Right ventricle myocardium inferior (tissue), 1 donor: Measurements from ENCODE around the gene MFSD11. TPM values are rescaled to one million over a fixed set of nuclear protein-coding genes. Genes with fewer than 3 reads are reported as not detected.
"Not testable (repeated sequence)": the region's sequence is repeated elsewhere in the genome, so short reads cannot be mapped to it uniquely, and the experiment has no call there.

Experiments
- ATAC-seq: fragments of 200-7000 bp; cut with Tn5 transposase; one replicate; pipeline ENCODE4 v1.9.1; 2020; ENCODE audit warnings: mild to moderate bottlenecking, moderate library complexity
- DNase-seq: peaks from one replicate; pipeline ENCODE4 v3.0.0; 2021; ENCODE audit errors: missing footprints
- intact Hi-C: fragments of 100-400 bp; cut with DNase I; formaldehyde crosslinking; loops from one replicate; pipeline ENCODE4 v1.11.0; 2022
- total RNA-seq: library from RNA; stranded (reverse); fragmentation: NEBNext Ultra II Directional; extraction: Animal tissue kit (Norgen Biotek cat#: 25700); gene quantifications from one replicate; pipeline ENCODE4 v1.2.1, GENCODE V29; 2021
- donor health status: DM: no; HTN: yes; CAD: no; lungs with severe emphysema.

Gene MFSD11
- total RNA-seq, 1 donor from 2014 or later = 20.8 TPM

GRCh38 chr17:76721463-76721862, 16.5 kb upstream of the MFSD11 start:
- ATAC-seq (no peak), DNase-seq (no peak)
- intact Hi-C loops = no loop called here

DNA sequence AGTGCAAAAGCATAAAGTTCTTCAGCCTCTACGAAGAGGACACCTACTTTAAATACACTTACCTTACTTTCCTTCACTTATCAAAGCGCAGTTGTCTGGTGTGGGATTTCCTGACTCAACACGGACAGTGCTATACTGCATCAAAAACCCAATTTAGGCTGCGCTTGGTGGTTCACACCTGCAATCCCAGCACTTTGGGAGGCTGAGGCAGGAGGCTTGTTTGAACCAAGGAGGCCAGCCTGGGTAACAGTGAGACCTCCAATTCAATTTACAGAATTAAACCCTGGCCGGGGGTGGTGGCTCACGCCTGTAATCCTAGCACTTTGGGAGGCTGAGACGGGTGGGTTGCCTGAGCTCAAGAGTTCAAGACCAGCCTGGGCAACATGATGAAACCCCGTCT, 15.6 kb upstream of the MFSD11 start:
- no peak for DNase-seq
- no peak for ATAC-seq
- intact Hi-C loops = no loop called here

GRCh38 chr17:76722977-76723376, 14.9 kb upstream of the MFSD11 start:
- ATAC-seq, DNase-seq, intact Hi-C loops: not testable (repeated sequence)

DNA sequence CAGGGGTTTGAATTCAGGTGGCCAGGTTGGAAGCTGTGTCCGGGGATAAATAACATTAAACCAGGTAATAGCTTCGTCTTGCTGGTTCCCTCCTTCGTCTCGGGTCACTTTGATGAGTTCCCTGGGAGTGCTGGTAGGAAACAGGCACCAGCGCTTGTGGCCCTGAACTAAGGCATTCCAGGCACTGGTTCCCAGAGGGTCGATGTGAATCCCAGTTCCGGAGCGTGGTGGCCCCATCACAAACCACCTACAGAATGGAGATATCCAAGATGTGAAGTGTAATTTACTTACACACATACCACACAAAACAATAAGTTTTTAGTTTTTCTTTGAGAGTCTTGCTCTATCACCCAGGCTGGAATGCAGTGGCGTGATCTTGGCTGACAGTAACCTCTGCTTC, 14.1 kb upstream of the MFSD11 start:
- DNase-seq (no peak), ATAC-seq (no peak)
- intact Hi-C loops = no loop called here

- DNase-seq (peak; percentile 88), ATAC-seq (peak; percentile 47)
- intact Hi-C loops = loop anchor here (1.0 kb wide), 1 partner anchor 12 kb away; the partner anchor contains the start of gene SRSF2
Measured at GRCh38 chr17:76725580-76726230, 12.2 kb upstream of the MFSD11 start.

DNA sequence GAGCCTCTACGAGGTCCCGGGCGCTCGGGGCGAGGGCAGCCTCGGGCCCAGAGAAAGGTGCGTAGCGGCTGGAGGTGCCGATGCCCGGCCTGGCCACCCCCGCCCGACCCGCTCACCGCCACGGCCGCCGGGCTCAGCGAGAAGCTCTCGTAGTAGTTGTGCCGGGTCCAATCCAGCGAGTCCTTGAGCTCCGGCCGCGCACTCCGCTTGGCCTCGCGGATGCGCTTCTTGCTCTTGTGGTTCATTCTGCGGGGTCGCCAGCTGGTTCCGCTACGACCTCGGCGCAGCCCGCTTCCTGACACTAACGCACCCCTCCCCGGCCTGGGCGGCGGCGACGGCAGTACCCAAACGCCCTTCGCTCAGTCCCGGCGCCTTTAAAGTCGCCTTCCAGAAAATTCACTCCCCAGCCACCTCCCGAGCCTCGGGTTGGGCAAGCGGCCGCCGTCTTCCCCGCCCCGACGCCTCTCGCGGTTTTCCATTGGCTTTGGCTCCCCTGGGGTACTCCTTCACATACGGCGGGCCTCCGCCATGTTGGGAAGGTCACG, 11.6 kb upstream of the MFSD11 start, which contains the start of gene JMJD6:
TSS of gene JMJD6 (minus strand) at position 376 of the 545 bp plus-strand sequence. CDS start at position 245, 131 bp downstream.
- DNase-seq = peak; percentile 97
- intact Hi-C loops = loop anchor here (1.0 kb wide), 1 partner anchor 11 kb away; the partner anchor contains the start of gene SRSF2
- peak; percentile 96 for ATAC-seq

GRCh38 chr17:76726776-76727718, 10.9 kb upstream of the MFSD11 start, which contains the start of gene METTL23:
METTL23 (plus strand) TSS chr17:76726839; CDS start chr17:76729711, 2,872 bp downstream.
- peak; percentile 89 for DNase-seq
- intact Hi-C loops = loop anchor here (1.0 kb wide), 1 partner anchor 10 kb away; the partner anchor contains the start of gene SRSF2
- peak; percentile 63 for ATAC-seq

GRCh38 chr17:76727745-76728456, 10.0 kb upstream of the MFSD11 start:
- DNase-seq (no peak), ATAC-seq (no peak)
- intact Hi-C loops = no loop called here

DNA sequence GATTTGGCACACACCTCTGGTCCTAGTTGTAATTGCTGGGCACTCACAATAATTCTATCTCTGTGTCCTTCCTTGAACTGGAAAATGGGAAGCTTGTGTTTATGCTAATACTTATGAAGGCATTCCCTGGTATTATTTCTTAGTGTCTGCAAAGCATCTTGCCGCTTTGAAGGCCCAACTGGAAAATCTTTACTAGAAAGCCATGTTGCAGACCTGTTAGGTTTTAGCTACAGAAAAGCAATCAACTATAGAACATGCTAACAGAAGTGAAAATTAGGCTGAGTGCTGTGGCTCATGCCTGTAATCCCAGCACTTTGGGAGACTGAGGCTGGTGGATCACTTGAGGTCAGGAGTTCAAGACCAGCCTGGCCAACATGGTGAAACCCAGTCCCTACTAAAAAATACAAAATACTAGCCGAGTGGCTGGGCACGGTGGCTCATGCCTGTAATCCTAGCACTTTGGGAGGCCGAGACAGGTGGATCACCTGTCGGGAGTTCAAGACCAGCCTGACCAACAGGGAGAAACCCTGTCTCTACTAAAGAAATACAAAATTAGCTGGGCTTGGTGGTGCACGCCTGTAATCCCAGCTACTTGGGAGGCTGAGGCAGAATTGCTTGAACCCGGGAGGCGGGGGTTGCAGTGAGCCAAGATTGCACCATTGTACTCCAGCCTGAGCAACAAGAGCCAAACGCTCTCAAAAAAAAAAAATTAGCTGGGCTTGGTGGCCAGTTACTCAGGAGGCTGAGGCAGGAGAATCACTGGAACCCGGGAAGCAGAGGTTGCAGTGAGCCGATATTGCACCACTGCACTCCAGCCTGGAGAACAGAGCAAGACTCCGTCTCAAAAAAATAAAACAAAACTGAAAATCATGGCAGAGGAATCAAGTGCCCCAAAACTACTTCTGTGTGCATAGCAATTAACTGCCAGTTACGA, 5.9 kb upstream of the MFSD11 start:
- intact Hi-C loops, ATAC-seq, DNase-seq: not testable (repeated sequence)

GRCh38 chr17:76732734-76733617, 4.9 kb upstream of the MFSD11 start:
- DNase-seq (no peak), ATAC-seq (no peak)

DNA sequence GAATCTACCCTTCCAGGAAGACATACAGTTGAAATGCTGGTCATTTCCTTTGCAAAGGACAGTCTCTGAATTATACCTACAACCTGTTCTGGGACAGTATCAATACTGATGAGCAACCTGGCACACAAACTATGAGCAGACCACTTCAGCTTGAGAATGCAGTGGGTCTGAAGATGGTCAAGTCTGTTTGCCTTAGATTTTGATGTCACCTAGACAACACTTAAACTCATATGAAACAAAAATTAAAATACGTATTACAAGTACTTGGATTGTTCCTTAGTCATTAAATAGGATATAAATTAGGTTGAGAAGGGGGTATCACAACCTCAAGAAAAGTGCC, 4.3 kb upstream of the MFSD11 start:
- no peak for DNase-seq
- ATAC-seq = no peak
- intact Hi-C loops = no loop called here

More at GRCh38 chr17:76732734-76733617, 4.9 kb upstream of the MFSD11 start:
- intact Hi-C loops = no loop called here

DNA sequence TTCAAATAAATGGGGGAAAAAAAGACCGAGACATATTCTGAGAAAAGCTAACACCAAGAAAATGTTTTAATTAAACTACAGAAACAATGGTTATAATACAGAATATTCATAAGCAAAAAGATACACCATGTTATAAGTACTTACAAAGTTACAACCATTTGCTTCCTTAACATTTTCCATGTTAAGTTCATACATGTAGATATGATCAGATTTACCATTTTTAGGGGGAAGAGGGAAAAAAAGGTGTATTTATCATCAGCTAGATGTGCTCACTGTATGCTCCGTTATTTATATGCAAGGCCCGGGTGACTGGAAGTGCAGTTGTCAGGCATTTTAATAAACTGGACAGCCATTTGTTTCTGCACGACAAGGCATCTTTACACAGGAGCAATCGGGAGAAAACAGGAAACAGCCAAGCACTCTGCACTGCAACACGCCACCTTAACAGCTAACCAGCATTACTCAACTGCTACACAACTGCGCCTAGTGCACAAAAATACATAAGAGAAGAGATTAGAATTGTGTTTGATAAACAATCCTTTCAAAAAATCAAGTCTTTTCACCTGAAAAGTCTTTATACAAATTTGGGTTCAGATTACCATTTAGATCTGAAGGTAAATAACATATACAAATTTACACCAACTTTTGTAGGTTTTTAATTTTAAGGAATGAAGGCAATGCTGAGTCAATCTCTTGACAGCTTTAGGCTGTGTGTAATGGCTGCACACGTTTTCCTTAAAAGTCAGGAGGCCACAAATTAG, 3.7 kb upstream of the MFSD11 start:
- intact Hi-C loops = no loop called here
- ATAC-seq (no peak), DNase-seq (no peak)

DNA sequence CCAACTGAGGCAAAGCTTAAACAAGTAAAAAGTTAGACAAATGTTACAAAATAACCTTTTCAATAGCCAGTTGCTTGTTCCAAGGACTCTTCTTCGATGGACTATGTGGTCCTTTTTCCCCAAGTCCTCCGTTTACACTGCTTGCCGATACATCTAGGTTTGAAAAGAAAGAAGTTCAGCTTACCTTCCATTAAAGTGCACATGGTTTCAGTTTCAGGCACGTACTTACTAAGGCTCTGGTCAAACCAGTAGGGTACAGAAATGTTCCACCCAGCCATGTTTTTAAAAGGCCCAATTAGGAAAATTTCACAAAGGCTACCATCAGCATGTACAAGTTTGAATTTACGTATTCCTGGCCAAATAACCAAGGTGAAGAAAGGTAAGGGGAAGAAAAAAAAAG, 2.9 kb upstream of the MFSD11 start:
- DNase-seq = no peak
- intact Hi-C loops = no loop called here
- no peak for ATAC-seq

- DNase-seq = no peak
- intact Hi-C loops = no loop called here
- no peak for ATAC-seq
Measured at GRCh38 chr17:76735586-76736348, 2.2 kb upstream of the MFSD11 start.

DNA sequence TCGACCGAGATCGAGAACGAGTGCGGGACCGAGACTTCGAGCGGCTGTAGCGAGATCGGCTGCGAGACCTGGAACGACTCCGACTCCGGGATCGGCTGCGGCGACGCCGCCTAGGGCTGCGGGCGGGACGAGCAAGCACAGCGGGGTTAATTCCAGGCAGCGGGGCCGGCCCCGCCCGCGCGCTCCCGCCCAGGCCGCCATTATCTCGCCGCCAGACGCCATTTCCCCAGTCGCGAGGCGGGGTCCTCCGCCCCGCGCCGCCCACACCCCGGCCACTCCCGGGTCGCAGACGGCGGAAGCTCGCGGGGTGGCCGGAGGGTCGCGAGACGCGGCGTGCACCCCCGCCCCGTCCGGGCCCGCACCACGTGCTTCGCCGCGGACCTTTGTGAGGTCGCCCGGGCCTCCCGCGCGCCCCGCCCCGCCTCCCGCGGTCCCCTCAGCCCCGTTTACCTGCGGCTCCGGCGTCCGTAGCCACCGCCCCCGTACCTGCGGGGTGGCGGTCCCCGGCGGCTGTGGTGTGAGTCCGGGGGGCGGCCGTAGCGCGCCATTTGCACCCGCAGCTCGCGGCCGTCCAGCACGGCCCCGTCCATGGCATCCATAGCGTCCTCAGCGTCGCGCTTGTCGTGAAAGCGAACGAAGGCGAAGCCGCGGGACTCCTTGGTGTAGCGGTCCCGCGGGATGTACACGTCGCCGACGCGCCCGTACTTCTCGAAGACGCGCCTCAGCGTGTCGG, 1.4 kb upstream of the MFSD11 start:
- peak; percentile 43 for ATAC-seq
- DNase-seq = peak; percentile 91
- intact Hi-C loops = loop anchor here (1.0 kb wide), 1 partner anchor 10 kb away; the partner anchor contains the start of genes JMJD6 and METTL23
